GM23338 (cell line): ENCODE results near the gene ZNF649. TPM values are rescaled to one million over a fixed set of nuclear protein-coding genes. Genes with fewer than 3 reads are reported as not detected.

ENCODE experiments used
- ATAC-seq: fragments of 200-7000 bp; cut with Tn5 transposase; 3 replicates; pipeline ENCODE4 v1.9.1; 2020
- DNase-seq: peaks from one replicate; pipeline ENCODE4 v3.0.0-alpha.2; 2015; ENCODE audit warnings: low spot score
- H2AFZ ChIP-seq: fragments of 200-600 bp; sonication (generic); 2 replicates; pipeline ENCODE4 v1.8.0; 2016; ENCODE audit warnings: antibody characterized with exemption, mild to moderate bottlenecking, moderate library complexity
- H3F3A ChIP-seq: fragments of 200-600 bp; sonication (generic); replicated peaks from 2 replicates; pipeline ENCODE4 v1.8.0; 2017; ENCODE audit warnings: antibody characterized with exemption, mixed run types, low read depth
- H3K27ac ChIP-seq: fragments of 200-600 bp; sonication (generic); 2 replicates; pipeline ENCODE4 v1.6.1; 2016; ENCODE audit warnings: low read depth
- H3K27me3 ChIP-seq: fragments of 200-600 bp; sonication (generic); 2 replicates; pipeline ENCODE4 v1.8.0; 2016; ENCODE audit warnings: mild to moderate bottlenecking, mixed run types, moderate library complexity; ENCODE audit not compliant: insufficient read depth
- H3K36me3 ChIP-seq: fragments of 200-600 bp; sonication (generic); 2 replicates; pipeline ENCODE4 v1.8.0; 2016; ENCODE audit warnings: mild to moderate bottlenecking; ENCODE audit not compliant: insufficient read depth
- H3K4me1 ChIP-seq: fragments of 200-600 bp; sonication (generic); 2 replicates; pipeline ENCODE4 v1.8.0; 2016; ENCODE audit warnings: mild to moderate bottlenecking, moderate library complexity; ENCODE audit not compliant: insufficient read depth
- H3K4me2 ChIP-seq: fragments of 200-600 bp; sonication (generic); 2 replicates; pipeline ENCODE4 v1.7.1; 2017; ENCODE audit warnings: mixed run types
- H3K4me3 ChIP-seq: fragments of 200-600 bp; sonication (generic); 2 replicates; pipeline ENCODE4 v1.6.1; 2016; ENCODE audit warnings: mixed run types
- H3K79me2 ChIP-seq: fragments of 200-600 bp; sonication (generic); replicated peaks from 2 replicates; pipeline ENCODE4 v1.8.0; 2017; ENCODE audit warnings: mild to moderate bottlenecking; ENCODE audit not compliant: insufficient read depth
- H3K9me2 ChIP-seq: fragments of 200-600 bp; sonication (generic); 2 replicates; pipeline ENCODE4 v1.8.0; 2017; ENCODE audit not compliant: insufficient read depth
- H4K20me1 ChIP-seq: fragments of 200-600 bp; sonication (generic); replicated peaks from 2 replicates; pipeline ENCODE4 v1.8.0; 2017; ENCODE audit warnings: mild to moderate bottlenecking; ENCODE audit not compliant: insufficient read depth
- H3K27ac Mint-ChIP-seq: 2 replicates; pipeline ENCODE4 v1.8.0; 2020; ENCODE audit warnings: inconsistent platforms, mild to moderate bottlenecking, moderate library complexity, mixed read lengths
- H3K27me3 Mint-ChIP-seq: 3 replicates; pipeline ENCODE4 v1.8.0; 2022; ENCODE audit warnings: low read depth, mild to moderate bottlenecking, moderate library complexity, mixed read lengths, inconsistent platforms; ENCODE audit not compliant: insufficient read depth, poor library complexity
- H3K36me3 Mint-ChIP-seq: 3 replicates; pipeline ENCODE4 v1.8.0; 2021; ENCODE audit warnings: low read depth, mild to moderate bottlenecking, inconsistent platforms, moderate library complexity, mixed read lengths
- H3K4me1 Mint-ChIP-seq: 3 replicates; pipeline ENCODE4 v1.8.0; 2020; ENCODE audit warnings: mild to moderate bottlenecking, inconsistent platforms, mixed read lengths
- H3K4me3 Mint-ChIP-seq: 3 replicates; pipeline ENCODE4 v1.8.0; 2021; ENCODE audit warnings: moderate library complexity, mild to moderate bottlenecking, inconsistent platforms, mixed read lengths
- H3K9me3 Mint-ChIP-seq: 3 replicates; pipeline ENCODE4 v1.8.0; 2020; ENCODE audit warnings: moderate library complexity, mild to moderate bottlenecking, inconsistent platforms, mixed read lengths
- CTCF ChIP-seq, 2 experiments: fragments of 200-600 bp in 1 of 2; sonication (generic) in 1 of 2; conservative IDR thresholded peaks; 2 replicates each; pipeline versions ENCODE4 v1.5.1 to v1.6.1; 2016 to 2017; ENCODE audit warnings: antibody characterized with exemption in 2 of 2, low read depth in 2 of 2, mild to moderate bottlenecking in 2 of 2, moderate library complexity in 1 of 2
- ETS1 ChIP-seq: IDR thresholded peaks from 2 replicates; pipeline ENCODE4 v1.6.1; 2016; ENCODE audit warnings: antibody characterized with exemption
- EZH2phosphoT487 ChIP-seq: fragments of 200-600 bp; sonication (generic); IDR thresholded peaks from one replicate; pipeline ENCODE4 v1.8.1; 2018; ENCODE audit warnings: antibody characterized with exemption; ENCODE audit not compliant: unreplicated experiment
- POLR2AphosphoS5 ChIP-seq: IDR thresholded peaks from 2 replicates; pipeline ENCODE4 v1.6.1; 2016; ENCODE audit warnings: antibody characterized with exemption, low read depth
- REST ChIP-seq: IDR thresholded peaks from one replicate; pipeline ENCODE4 v1.6.1; 2018; ENCODE audit warnings: antibody characterized with exemption; ENCODE audit not compliant: unreplicated experiment
- STAT1 ChIP-seq: IDR thresholded peaks from one replicate; pipeline ENCODE4 v1.6.1; 2016; ENCODE audit warnings: antibody characterized with exemption; ENCODE audit not compliant: unreplicated experiment
- ZNF114 ChIP-seq: fragments of 250-450 bp; sonication (Bioruptor Pico); IDR thresholded peaks from 2 replicates; pipeline ENCODE4 v1.5.0; 2020; ENCODE audit warnings: mild to moderate bottlenecking, moderate library complexity
- long read RNA-seq: library from polyadenylated mRNA; unstranded; transcript quantifications from one replicate; pipeline ENCODE4 v2.0.0, GENCODE V29; 2020; ENCODE audit not compliant: unreplicated experiment
- polyA plus RNA-seq: library from polyadenylated mRNA; unstranded; fragments of >200 nt; fragmentation: Nextera tagmentation; extraction: Ambion mirVana; gene quantifications from 2 replicates; pipeline ENCODE4 v1.2.1, GENCODE V29; 2016
- total RNA-seq: library from RNA; depleted of rRNA; stranded (reverse); fragments of >200 nt; shearing (Covaris generic); gene quantifications from 2 replicates; pipeline ENCODE4 v1.2.3, GENCODE V29; 2014; rRNA removed

Gene ZNF649
- 68.9 and 75.5 TPM in 2 replicates for total RNA-seq
- 29.2 and 40.6 TPM in 2 replicates for polyA plus RNA-seq
- long read RNA-seq, transcript ZNF649-201 (5 exons, 3,197 nt): major isoform, 37 of 43 reads
- long read RNA-seq, partial matches to known transcripts: 0 of 43 reads
- long read RNA-seq, other reads (novel, unspliced or antisense): 6 of 43 reads

GRCh38 chr19:51904331-51905165 is at the start of gene ZNF649:
Gene ZNF649 (minus strand): TSS chr19:51905017. CDS start chr19:51900107, 4,910 bp downstream.
- peaks cover 59% of the 10 kb centered on the region for H3K9me3 Mint-ChIP-seq
- no peak within 1 kb of the TSS for H2AFZ ChIP-seq
- DNase-seq: peak; percentile 96

More at GRCh38 chr19:51904331-51905165, at the start of gene ZNF649:
- Histone ChIP-seq H3K4me2 (peak within 1 kb of the TSS; percentile 75), H3K4me1 (peaks cover 19% of the 10 kb centered on the region), H3K27me3 (no peaks in the 10 kb centered on the region), H3F3A (peaks cover 17% of the 10 kb centered on the region; the same call in 1 of the 2 replicates), H3K4me3 (peak within 1 kb of the TSS; percentile 86), H4K20me1 (peaks cover 21% of the 10 kb centered on the region), H3K9me2 (peaks cover 10% of the 10 kb centered on the region), H3K36me3 (peaks cover 14% of the 10 kb centered on the region), H3K27ac (peak within 1 kb of the TSS; percentile 100), H3K79me2 (peaks cover 53% of the 10 kb centered on the region)
- H3K36me3 Mint-ChIP-seq: peaks cover 63% of the 10 kb centered on the region
- H3K27me3 Mint-ChIP-seq: peaks cover 20% of the 10 kb centered on the region
- peaks cover 47% of the 10 kb centered on the region for H3K4me1 Mint-ChIP-seq
- H3K27ac Mint-ChIP-seq: peak within 1 kb of the TSS; percentile 99
- peak; percentile 81 for ATAC-seq
- TF ChIP-seq ZNF114 (CRISPR knock-in tag): peak; percentile 47; the same call in 1 of the 2 replicates
- TF ChIP-seq EZH2phosphoT487: no peak
- TF ChIP-seq REST: no peak
- TF ChIP-seq CTCF (conservative IDR thresholded peaks at IDR 0.05; ENCODE audit: low read depth in 2 of 2): peak in 1 of 2 experiments; percentile 30; a peak in 1 of 4 replicates
- peak; percentile 84 for TF ChIP-seq POLR2AphosphoS5
- TF ChIP-seq ETS1: peak; percentile 82
- TF ChIP-seq STAT1: no peak
- H3K4me3 Mint-ChIP-seq: peak within 1 kb of the TSS; percentile 99
